ENCODE data around the gene ARL4C.

The ARL4C gene

GRCh38 chr2:234537929-234538328 is 41.0 kb upstream of the ARL4C start:
- H3K9ac ChIP-seq (ENCODE audit: low read length) = no peak overlapping the region
- H3K4me3 ChIP-seq (ENCODE audit: low read depth, low read length, poor library complexity, severe bottlenecking) = no peak overlapping the region
- H3F3A ChIP-seq (ENCODE audit: insufficient read depth, low read length) = no peaks in the 10 kb centered on the region
- H3K9me3 ChIP-seq (ENCODE audit: low read length) = no peaks in the 10 kb centered on the region
- no peaks in the 10 kb centered on the region for H3K79me2 ChIP-seq (ENCODE audit: insufficient read depth, low read length)
- no peaks in the 10 kb centered on the region for H3K27me3 ChIP-seq (ENCODE audit: insufficient read depth, low read length)
- H3K9me2 ChIP-seq (ENCODE audit: low read depth, low read length) = no peaks in the 10 kb centered on the region
- TF ChIP-seq EZH2 (IDR thresholded peaks at IDR 0.05; ENCODE audit: borderline replicate concordance, low read length) (no peak), CTCF (IDR thresholded peaks at IDR 0.05; ENCODE audit: low read length) (no peak)
- no peaks in the 10 kb centered on the region for H3K4me1 ChIP-seq (ENCODE audit: insufficient read depth, low read length, severe bottlenecking)
- H4K20me1 ChIP-seq (ENCODE audit: insufficient read depth, low read length) = no peaks in the 10 kb centered on the region
- no peak overlapping the region for H3K27ac ChIP-seq (ENCODE audit: low read depth, low read length, poor library complexity, severe bottlenecking)
- no peak overlapping the region for H2AFZ ChIP-seq (ENCODE audit: low read length)
- H3K36me3 ChIP-seq (ENCODE audit: insufficient read depth, low read length) = no peaks in the 10 kb centered on the region
- no peak overlapping the region for H3K4me2 ChIP-seq (ENCODE audit: low read length)

DNA sequence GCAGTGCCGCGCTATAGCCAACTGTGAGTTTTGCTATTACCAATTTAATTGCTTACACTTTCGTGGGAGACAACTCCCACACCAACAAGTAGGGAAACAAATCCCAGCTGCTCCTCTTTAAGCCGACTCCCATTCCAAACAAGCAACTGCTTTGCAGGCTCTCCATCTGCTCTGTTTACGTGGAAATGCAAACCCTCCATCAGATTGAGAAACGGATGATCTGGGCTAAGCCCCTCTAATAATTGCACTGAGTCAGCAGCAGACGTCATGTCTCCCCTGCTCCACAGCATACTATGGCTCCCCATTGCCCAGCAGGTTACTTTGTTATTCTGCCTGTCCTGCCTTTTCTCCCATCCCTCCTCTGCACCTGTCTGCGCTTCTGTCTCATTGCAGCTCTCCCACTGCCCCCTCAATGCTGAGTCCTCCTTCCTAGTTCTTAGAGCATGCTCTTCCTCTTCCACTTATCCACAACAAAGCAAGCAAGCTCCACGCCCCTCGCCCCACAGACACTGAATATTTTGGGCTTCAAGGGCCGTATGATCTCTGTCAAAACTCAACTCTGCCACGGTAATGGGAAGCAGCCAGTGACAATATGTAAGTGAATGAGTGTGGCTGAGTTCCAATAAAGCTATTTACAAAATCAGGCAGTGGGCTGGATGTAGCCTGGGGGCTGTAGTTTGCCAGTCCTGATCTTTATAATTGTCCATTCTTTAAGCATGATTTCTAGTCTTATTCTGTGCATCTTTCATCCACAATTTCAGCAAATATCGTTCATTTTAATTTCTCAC is 39.5 kb upstream of the ARL4C start:
- H2AFZ ChIP-seq (ENCODE audit: low read length) = no peak overlapping the region
- no peak overlapping the region for H3K4me2 ChIP-seq (ENCODE audit: low read length)
- H3K4me3 ChIP-seq (ENCODE audit: low read depth, low read length, poor library complexity, severe bottlenecking) = no peak overlapping the region
- H3F3A ChIP-seq (ENCODE audit: insufficient read depth, low read length) = no peaks in the 10 kb centered on the region
- TF ChIP-seq EZH2 (IDR thresholded peaks at IDR 0.05; ENCODE audit: borderline replicate concordance, low read length) (no peak), CTCF (IDR thresholded peaks at IDR 0.05; ENCODE audit: low read length) (no peak)
- no peaks in the 10 kb centered on the region for H3K36me3 ChIP-seq (ENCODE audit: insufficient read depth, low read length)
- no peaks in the 10 kb centered on the region for H3K9me2 ChIP-seq (ENCODE audit: low read depth, low read length)
- no peaks in the 10 kb centered on the region for H3K4me1 ChIP-seq (ENCODE audit: insufficient read depth, low read length, severe bottlenecking)
- H3K79me2 ChIP-seq (ENCODE audit: insufficient read depth, low read length) = no peaks in the 10 kb centered on the region
- no peak overlapping the region for H3K9ac ChIP-seq (ENCODE audit: low read length)
- no peaks in the 10 kb centered on the region for H3K27me3 ChIP-seq (ENCODE audit: insufficient read depth, low read length)
- H3K9me3 ChIP-seq (ENCODE audit: low read length) = no peaks in the 10 kb centered on the region
- H3K27ac ChIP-seq (ENCODE audit: low read depth, low read length, poor library complexity, severe bottlenecking) = no peak overlapping the region
- no peaks in the 10 kb centered on the region for H4K20me1 ChIP-seq (ENCODE audit: insufficient read depth, low read length)

- Histone ChIP-seq H3K9me3 (ENCODE audit: low read length) (no peaks in the 10 kb centered on the region), H3K4me1 (ENCODE audit: insufficient read depth, low read length, severe bottlenecking) (no peaks in the 10 kb centered on the region), H2AFZ (ENCODE audit: low read length) (no peak overlapping the region), H3F3A (ENCODE audit: insufficient read depth, low read length) (no peaks in the 10 kb centered on the region), H3K4me3 (ENCODE audit: low read depth, low read length, poor library complexity, severe bottlenecking) (no peak overlapping the region), H3K9me2 (ENCODE audit: low read depth, low read length) (no peaks in the 10 kb centered on the region), H3K36me3 (ENCODE audit: insufficient read depth, low read length) (no peaks in the 10 kb centered on the region), H3K27ac (ENCODE audit: low read depth, low read length, poor library complexity, severe bottlenecking) (no peak overlapping the region), H3K9ac (ENCODE audit: low read length) (no peak overlapping the region), H3K27me3 (ENCODE audit: insufficient read depth, low read length) (no peaks in the 10 kb centered on the region), H3K4me2 (ENCODE audit: low read length) (no peak overlapping the region), H4K20me1 (ENCODE audit: insufficient read depth, low read length) (no peaks in the 10 kb centered on the region), H3K79me2 (ENCODE audit: insufficient read depth, low read length) (no peaks in the 10 kb centered on the region)
- TF ChIP-seq CTCF (IDR thresholded peaks at IDR 0.05; ENCODE audit: low read length) = no peak
- no peak for TF ChIP-seq EZH2 (IDR thresholded peaks at IDR 0.05; ENCODE audit: borderline replicate concordance, low read length)
Measured at GRCh38 chr2:234535464-234535863, 38.6 kb upstream of the ARL4C start.

Measured in OCI-LY1 (cell line).